Inferior parietal cortex (tissue), 1 donor: ENCODE data around the gene TIPRL.
"Not testable (repeated sequence)": the region's sequence is repeated elsewhere in the genome, so short reads cannot be mapped to it uniquely, and the experiment has no call there.

Source experiments
- DNase-seq: peaks from one replicate; pipeline ENCODE4 v3.0.0-alpha.2; 2016; ENCODE audit errors: extremely low spot score

Gene TIPRL

GRCh38 chr1:168178638-168179437, at the start of gene TIPRL:
TSS of gene TIPRL (plus strand) at chr1:168178962. CDS start at chr1:168179078, 116 bp downstream.
- peak; percentile 98 for DNase-seq

GRCh38 chr1:168129933-168130332, 48.8 kb upstream of the TIPRL start:
- DNase-seq, result no peak

GRCh38 chr1:168134132-168134531, 44.6 kb upstream of the TIPRL start:
- no peak for DNase-seq

GRCh38 chr1:168134642-168135041, 44.1 kb upstream of the TIPRL start:
- no peak for DNase-seq

- peak; percentile 19 for DNase-seq
These were observed 43.4 kb upstream of the TIPRL start for GRCh38 chr1:168135116-168135920.

GRCh38 chr1:168135921-168136708, 42.6 kb upstream of the TIPRL start:
- DNase-seq, result no peak

- peak; percentile 17 for DNase-seq
These were observed 41.9 kb upstream of the TIPRL start, which contains the start of gene GPR161 for GRCh38 chr1:168136709-168137514. TSS of gene GPR161 (minus strand) at chr1:168136930. CDS start at chr1:168104850, 32,080 bp downstream.

GRCh38 chr1:168137515-168137821, 41.3 kb upstream of the TIPRL start:
- no peak for DNase-seq

- DNase-seq, result no peak
These were observed 40.6 kb upstream of the TIPRL start for GRCh38 chr1:168138134-168138533.

- no peak for DNase-seq
These were observed 39.7 kb upstream of the TIPRL start for GRCh38 chr1:168139070-168139469.

GRCh38 chr1:168141871-168142385, 36.8 kb upstream of the TIPRL start:
- no peak for DNase-seq

- DNase-seq, result peak; percentile 87
These were observed 33.3 kb upstream of the TIPRL start for GRCh38 chr1:168145184-168146159.

- no peak for DNase-seq
These were observed 32.6 kb upstream of the TIPRL start for GRCh38 chr1:168146160-168146539.

GRCh38 chr1:168146626-168147025, 32.1 kb upstream of the TIPRL start:
- DNase-seq, result no peak

GRCh38 chr1:168148916-168149315, 29.8 kb upstream of the TIPRL start:
- no peak for DNase-seq

GRCh38 chr1:168150283-168150682, 28.5 kb upstream of the TIPRL start:
- no peak for DNase-seq

- no peak for DNase-seq
These were observed 26.8 kb upstream of the TIPRL start for GRCh38 chr1:168151935-168152334.

GRCh38 chr1:168154707-168155106, 24.1 kb upstream of the TIPRL start:
- DNase-seq, result not testable (repeated sequence)

- no peak for DNase-seq
These were observed 22.9 kb upstream of the TIPRL start for GRCh38 chr1:168155910-168156309.

- DNase-seq, result no peak
These were observed 21.1 kb upstream of the TIPRL start for GRCh38 chr1:168157638-168158037.
